Measurements from ENCODE around the gene BHLHE40.
"Not testable (repeated sequence)": the region's sequence is repeated elsewhere in the genome, so short reads cannot be mapped to it uniquely, and the experiment has no call there.

Gene BHLHE40

DNA sequence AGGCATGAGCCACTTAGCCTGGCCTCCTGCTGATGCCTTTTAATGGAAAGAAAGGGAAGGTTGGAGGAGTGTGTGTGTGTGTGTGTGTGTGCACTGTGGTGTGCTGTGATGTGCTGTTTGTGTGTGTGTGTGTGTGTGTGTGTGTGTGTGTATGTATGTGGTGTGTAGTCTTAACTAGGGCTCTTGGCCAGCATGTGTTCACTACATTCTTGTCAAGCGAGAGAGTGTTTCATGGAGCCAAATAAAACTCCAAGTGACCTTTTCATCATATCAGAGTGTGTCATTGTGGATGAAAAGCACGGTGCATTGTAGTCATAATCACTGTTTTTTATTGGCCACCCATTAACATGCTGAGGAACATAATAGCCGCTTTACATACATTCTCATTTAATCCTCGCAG lies 30.8 kb upstream of the BHLHE40 start:
- no peaks in the 10 kb centered on the region for H3K36me3 ChIP-seq (ENCODE audit: insufficient read depth, low read length)
- H3K27me3 ChIP-seq (ENCODE audit: control insufficient read depth in 1 of 2, insufficient read depth in 2 of 2, low read length in 2 of 2), result no peaks in the 10 kb centered on the region
- H3K4me1 ChIP-seq (ENCODE audit: insufficient read depth, low read length), result peaks cover 8% of the 10 kb centered on the region
- H3K27ac ChIP-seq (ENCODE audit: low read depth, low read length), result no peak overlapping the region
- no peak overlapping the region for H3K9ac ChIP-seq (ENCODE audit: low read length)
- H3K9me3 ChIP-seq (ENCODE audit: low read length), result no peaks in the 10 kb centered on the region
- H3K4me3 ChIP-seq (ENCODE audit: low read depth in 1 of 2, low read length in 2 of 2), result no peak overlapping the region

DNA sequence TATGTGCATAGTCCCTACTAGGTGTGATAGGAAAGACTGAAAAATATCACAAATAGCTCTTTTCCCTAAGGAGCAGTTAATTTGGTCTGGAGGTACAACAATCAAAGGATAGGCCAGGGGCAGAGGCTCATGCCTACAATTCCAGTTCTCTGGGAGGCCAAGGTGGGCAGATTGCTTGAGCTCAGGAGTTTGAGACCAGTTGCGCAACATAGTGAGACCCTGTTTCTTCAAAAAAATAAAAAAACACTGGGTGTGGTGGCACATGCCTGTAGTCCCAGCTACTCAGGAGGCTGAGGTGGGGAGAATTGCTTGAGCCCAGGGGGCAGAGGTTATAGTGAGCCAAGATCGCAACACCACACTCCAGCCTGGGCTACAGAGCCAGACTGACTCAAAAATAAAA lies 30.2 kb upstream of the BHLHE40 start:
- H3K36me3 ChIP-seq (ENCODE audit: insufficient read depth, low read length), result no peaks in the 10 kb centered on the region
- no peak overlapping the region for H3K27ac ChIP-seq (ENCODE audit: low read depth, low read length)

DNA sequence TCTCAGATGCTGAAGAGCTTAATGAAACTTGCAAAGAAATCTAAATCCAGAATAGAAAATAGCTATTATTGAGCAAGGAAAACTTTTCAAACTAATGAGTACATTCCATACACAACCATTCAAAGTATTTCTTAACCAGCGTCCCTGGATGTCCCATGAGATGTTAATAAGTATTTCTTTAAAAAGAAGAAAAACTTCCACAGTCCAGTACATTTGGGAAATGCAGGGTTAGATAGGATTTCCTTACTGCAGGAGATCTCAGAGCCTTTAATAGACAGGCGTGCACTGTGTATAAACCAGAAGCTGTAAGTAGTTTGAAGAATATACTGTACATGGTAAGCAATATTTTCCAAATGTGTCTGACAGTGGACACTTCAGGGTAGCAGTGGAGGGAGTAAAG lies 29.6 kb upstream of the BHLHE40 start:
- Histone ChIP-seq H3K9me3 (ENCODE audit: low read length) (no peaks in the 10 kb centered on the region), H3K9ac (ENCODE audit: low read length) (no peak overlapping the region), H3K27ac (ENCODE audit: low read depth, low read length) (no peak overlapping the region), H3K27me3 (ENCODE audit: control insufficient read depth in 1 of 2, insufficient read depth in 2 of 2, low read length in 2 of 2) (no peaks in the 10 kb centered on the region), H3K36me3 (ENCODE audit: insufficient read depth, low read length) (no peaks in the 10 kb centered on the region), H3K4me1 (ENCODE audit: insufficient read depth, low read length) (peaks cover 8% of the 10 kb centered on the region), H3K4me3 (ENCODE audit: low read depth in 1 of 2, low read length in 2 of 2) (no peak overlapping the region)

More for the DNA sequence above, 30.2 kb upstream of the BHLHE40 start:
- no peak overlapping the region for H3K9ac ChIP-seq (ENCODE audit: low read length)
- no peaks in the 10 kb centered on the region for H3K27me3 ChIP-seq (ENCODE audit: control insufficient read depth in 1 of 2, insufficient read depth in 2 of 2, low read length in 2 of 2)
- H3K9me3 ChIP-seq (ENCODE audit: low read length), result no peaks in the 10 kb centered on the region
- H3K4me1 ChIP-seq (ENCODE audit: insufficient read depth, low read length), result peaks cover 8% of the 10 kb centered on the region
- H3K4me3 ChIP-seq (ENCODE audit: low read depth in 1 of 2, low read length in 2 of 2), result no peak overlapping the region

DNA sequence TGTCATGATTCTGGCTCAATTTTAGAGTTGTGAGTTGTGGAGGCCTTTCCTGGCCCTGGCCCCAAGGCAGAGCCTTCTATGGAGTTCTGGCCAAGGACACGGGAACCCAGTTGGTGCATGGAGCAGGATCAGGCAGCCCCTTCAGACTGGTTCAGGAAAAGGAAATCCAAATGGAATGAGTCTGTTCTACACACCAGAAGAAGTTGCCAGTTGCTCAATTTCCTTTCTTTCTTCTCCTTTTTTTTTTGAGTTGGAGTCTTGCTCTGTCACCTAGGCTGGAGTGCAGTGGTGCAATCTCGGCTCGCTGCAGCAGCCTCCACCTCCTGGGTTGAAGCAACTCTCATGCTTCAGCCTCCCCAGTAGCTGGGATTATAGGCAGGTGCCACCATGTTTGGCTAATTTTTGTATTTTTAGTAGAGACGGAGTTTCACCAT lies 28.9 kb upstream of the BHLHE40 start:
- H3K4me3 ChIP-seq (ENCODE audit: low read depth in 1 of 2, low read length in 2 of 2), result no peak overlapping the region
- H3K9ac ChIP-seq (ENCODE audit: low read length), result no peak overlapping the region
- no peaks in the 10 kb centered on the region for H3K27me3 ChIP-seq (ENCODE audit: control insufficient read depth in 1 of 2, insufficient read depth in 2 of 2, low read length in 2 of 2)
- no peaks in the 10 kb centered on the region for H3K9me3 ChIP-seq (ENCODE audit: low read length)
- no peak overlapping the region for H3K27ac ChIP-seq (ENCODE audit: low read depth, low read length)
- H3K36me3 ChIP-seq (ENCODE audit: insufficient read depth, low read length), result no peaks in the 10 kb centered on the region
- peaks cover 8% of the 10 kb centered on the region for H3K4me1 ChIP-seq (ENCODE audit: insufficient read depth, low read length)

DNA sequence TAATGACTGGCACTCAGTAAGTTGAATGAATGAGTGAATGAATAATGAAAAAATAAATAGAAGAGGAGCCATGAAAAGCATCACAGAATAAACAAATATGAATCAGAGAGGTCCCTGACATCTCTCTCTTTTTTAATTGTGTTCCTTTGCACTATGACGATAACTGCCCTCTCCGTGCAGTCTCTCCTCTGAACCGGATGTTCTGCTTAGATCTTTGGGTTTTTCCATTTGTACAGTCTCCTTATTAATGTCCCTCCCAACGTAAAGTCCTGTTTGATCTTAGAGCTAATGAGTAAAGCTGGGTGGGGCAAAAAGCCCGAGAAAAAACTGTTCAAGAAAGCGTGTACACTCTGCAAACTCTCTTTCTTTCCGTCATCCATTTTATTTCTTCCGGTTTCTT lies 28.3 kb upstream of the BHLHE40 start:
- Histone ChIP-seq H3K36me3 (ENCODE audit: insufficient read depth, low read length) (no peaks in the 10 kb centered on the region), H3K4me3 (ENCODE audit: low read depth in 1 of 2, low read length in 2 of 2) (no peak overlapping the region)

DNA sequence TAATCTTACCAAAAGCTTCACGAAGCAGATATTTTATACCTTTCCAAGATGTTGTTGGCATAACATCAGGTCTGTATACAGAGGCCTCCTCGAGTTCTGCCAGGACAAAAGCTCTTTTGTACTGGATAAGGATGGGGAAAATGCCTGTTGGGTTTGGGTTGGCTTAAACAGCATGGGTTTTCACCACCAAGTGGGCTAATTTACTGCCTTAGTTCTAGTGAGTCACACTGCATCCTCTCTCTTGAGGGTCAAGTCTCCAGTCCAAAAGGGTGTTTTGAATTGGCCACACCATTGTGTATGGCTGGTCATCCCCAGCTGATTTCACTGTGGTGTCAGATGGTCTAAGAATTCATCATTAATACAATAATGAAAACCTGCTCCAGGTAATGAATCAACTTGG lies 26.1 kb upstream of the BHLHE40 start:
- H3K4me3 ChIP-seq (ENCODE audit: low read depth in 1 of 2, low read length in 2 of 2), result no peak overlapping the region
- H3K27me3 ChIP-seq (ENCODE audit: control insufficient read depth in 1 of 2, insufficient read depth in 2 of 2, low read length in 2 of 2), result no peaks in the 10 kb centered on the region
- H3K27ac ChIP-seq (ENCODE audit: low read depth, low read length), result no peak overlapping the region
- H3K36me3 ChIP-seq (ENCODE audit: insufficient read depth, low read length), result no peaks in the 10 kb centered on the region
- no peaks in the 10 kb centered on the region for H3K9me3 ChIP-seq (ENCODE audit: low read length)
- no peak overlapping the region for H3K9ac ChIP-seq (ENCODE audit: low read length)
- H3K4me1 ChIP-seq (ENCODE audit: insufficient read depth, low read length), result peaks cover 8% of the 10 kb centered on the region

More for the DNA sequence above, 28.3 kb upstream of the BHLHE40 start:
- H3K27ac ChIP-seq (ENCODE audit: low read depth, low read length), result no peak overlapping the region
- no peaks in the 10 kb centered on the region for H3K9me3 ChIP-seq (ENCODE audit: low read length)
- no peaks in the 10 kb centered on the region for H3K27me3 ChIP-seq (ENCODE audit: control insufficient read depth in 1 of 2, insufficient read depth in 2 of 2, low read length in 2 of 2)
- no peak overlapping the region for H3K9ac ChIP-seq (ENCODE audit: low read length)
- peaks cover 8% of the 10 kb centered on the region for H3K4me1 ChIP-seq (ENCODE audit: insufficient read depth, low read length)

DNA sequence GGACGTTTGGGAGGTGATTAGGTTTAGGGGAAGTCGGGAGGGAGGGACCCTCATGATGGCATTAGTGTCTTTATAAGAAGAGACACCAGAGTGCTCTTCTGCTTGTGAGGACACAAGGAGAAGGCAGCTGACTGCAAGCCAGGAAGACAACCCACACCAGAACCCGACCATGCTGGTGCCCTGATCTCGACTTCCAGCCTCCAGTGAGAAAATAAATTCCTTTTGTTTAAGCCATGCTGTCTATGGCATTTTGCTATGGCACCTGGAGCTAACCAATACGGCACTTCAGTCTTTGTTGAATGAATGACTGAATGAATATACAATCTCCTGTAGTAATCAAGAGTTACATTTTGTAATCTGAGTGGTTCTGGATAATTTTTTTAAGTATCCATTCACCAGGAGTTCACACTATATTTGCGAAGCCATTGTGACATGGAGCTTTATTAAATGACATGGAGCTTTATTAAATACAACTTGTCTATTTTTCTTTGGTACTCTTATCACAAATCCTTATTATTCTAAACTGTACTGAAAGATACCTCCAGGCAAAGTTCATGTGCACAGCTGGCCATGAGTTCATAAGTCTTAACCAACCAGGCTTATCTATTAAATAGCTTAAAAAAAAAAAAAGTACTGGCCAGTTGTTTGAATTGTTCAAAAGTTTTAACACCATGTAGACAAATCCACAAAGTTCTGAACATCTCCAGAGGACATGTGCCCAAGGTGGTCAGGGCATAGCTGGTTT lies 24.8 kb upstream of the BHLHE40 start:
- no peak overlapping the region for H3K4me3 ChIP-seq (ENCODE audit: low read depth in 1 of 2, low read length in 2 of 2)
- H3K27me3 ChIP-seq (ENCODE audit: control insufficient read depth in 1 of 2, insufficient read depth in 2 of 2, low read length in 2 of 2), result no peaks in the 10 kb centered on the region
- H3K27ac ChIP-seq (ENCODE audit: low read depth, low read length), result no peak overlapping the region
- no peak overlapping the region for H3K9ac ChIP-seq (ENCODE audit: low read length)
- H3K4me1 ChIP-seq (ENCODE audit: insufficient read depth, low read length), result peaks cover 8% of the 10 kb centered on the region
- no peaks in the 10 kb centered on the region for H3K36me3 ChIP-seq (ENCODE audit: insufficient read depth, low read length)
- no peaks in the 10 kb centered on the region for H3K9me3 ChIP-seq (ENCODE audit: low read length)

DNA sequence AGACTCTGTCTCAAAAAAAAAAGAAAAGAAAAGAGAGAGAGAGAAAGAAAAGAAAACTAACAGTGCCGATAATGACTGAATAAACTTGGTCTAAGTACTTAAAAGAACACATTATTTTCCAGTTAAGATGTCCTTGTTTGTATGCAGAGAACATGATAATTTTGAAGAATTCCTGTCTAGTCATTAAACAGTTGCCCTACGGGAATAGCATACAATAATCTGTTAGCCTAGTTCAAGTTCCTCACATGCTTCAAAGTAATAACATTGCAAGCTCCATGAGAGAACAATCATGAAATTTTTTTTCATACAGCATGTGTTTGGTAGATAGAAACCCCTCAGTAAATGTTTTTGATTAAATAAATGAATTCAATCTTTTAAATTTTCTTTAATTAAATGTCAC lies 23.1 kb upstream of the BHLHE40 start:
- no peaks in the 10 kb centered on the region for H3K9me3 ChIP-seq (ENCODE audit: low read length)
- no peaks in the 10 kb centered on the region for H3K27me3 ChIP-seq (ENCODE audit: control insufficient read depth in 1 of 2, insufficient read depth in 2 of 2, low read length in 2 of 2)
- peaks cover 8% of the 10 kb centered on the region for H3K4me1 ChIP-seq (ENCODE audit: insufficient read depth, low read length)
- no peak overlapping the region for H3K9ac ChIP-seq (ENCODE audit: low read length)
- no peak overlapping the region for H3K4me3 ChIP-seq (ENCODE audit: low read depth in 1 of 2, low read length in 2 of 2)
- H3K36me3 ChIP-seq (ENCODE audit: insufficient read depth, low read length), result no peaks in the 10 kb centered on the region
- H3K27ac ChIP-seq (ENCODE audit: low read depth, low read length), result no peak overlapping the region

DNA sequence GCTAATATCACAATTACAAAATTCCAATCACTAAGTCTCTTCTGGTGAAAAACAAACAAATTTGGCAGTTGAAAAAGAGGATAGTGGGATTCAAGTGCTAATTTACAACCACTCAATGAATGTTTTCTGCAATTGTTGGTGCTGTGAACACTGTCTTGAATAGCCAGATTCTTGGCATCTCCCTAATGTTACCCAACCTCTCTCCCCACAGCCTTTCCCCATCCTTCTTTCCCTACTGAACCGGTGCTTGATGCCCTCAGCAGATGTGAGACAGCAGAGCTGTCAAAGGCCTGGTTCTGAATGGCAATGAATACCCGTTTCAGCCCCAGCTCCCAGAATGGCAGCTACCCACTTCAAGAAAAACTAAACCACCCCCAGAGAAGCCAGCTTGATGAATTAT lies 22.5 kb upstream of the BHLHE40 start:
- no peaks in the 10 kb centered on the region for H3K27me3 ChIP-seq (ENCODE audit: control insufficient read depth in 1 of 2, insufficient read depth in 2 of 2, low read length in 2 of 2)
- no peaks in the 10 kb centered on the region for H3K36me3 ChIP-seq (ENCODE audit: insufficient read depth, low read length)
- H3K4me1 ChIP-seq (ENCODE audit: insufficient read depth, low read length), result peaks cover 8% of the 10 kb centered on the region
- no peak overlapping the region for H3K27ac ChIP-seq (ENCODE audit: low read depth, low read length)
- H3K9me3 ChIP-seq (ENCODE audit: low read length), result no peaks in the 10 kb centered on the region
- H3K4me3 ChIP-seq (ENCODE audit: low read depth in 1 of 2, low read length in 2 of 2), result no peak overlapping the region
- no peak overlapping the region for H3K9ac ChIP-seq (ENCODE audit: low read length)

DNA sequence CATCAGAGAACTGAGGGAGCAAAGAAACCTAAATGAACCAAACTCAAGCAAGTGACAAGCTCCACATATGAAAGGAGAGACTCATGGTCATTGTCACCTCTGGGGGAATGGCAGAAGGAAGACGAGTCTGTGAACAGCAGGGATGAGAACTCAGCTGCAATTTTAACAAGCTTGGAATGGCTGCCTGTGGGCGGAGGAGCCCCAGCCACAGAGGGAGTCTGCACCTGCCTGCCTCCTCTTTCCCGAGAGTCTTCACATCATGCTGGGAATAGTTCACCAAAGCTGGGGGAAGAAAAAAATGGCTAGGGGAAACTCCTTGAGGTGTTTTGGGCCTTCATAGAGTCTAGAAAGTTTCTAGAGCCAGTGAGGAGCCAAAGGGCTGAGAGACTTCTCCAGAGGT lies 21.3 kb upstream of the BHLHE40 start:
- H3K27ac ChIP-seq (ENCODE audit: low read depth, low read length), result no peak overlapping the region
- no peaks in the 10 kb centered on the region for H3K27me3 ChIP-seq (ENCODE audit: control insufficient read depth in 1 of 2, insufficient read depth in 2 of 2, low read length in 2 of 2)
- no peaks in the 10 kb centered on the region for H3K36me3 ChIP-seq (ENCODE audit: insufficient read depth, low read length)
- H3K9me3 ChIP-seq (ENCODE audit: low read length), result no peaks in the 10 kb centered on the region
- peaks cover 4% of the 10 kb centered on the region for H3K4me1 ChIP-seq (ENCODE audit: insufficient read depth, low read length)
- no peak overlapping the region for H3K9ac ChIP-seq (ENCODE audit: low read length)
- H3K4me3 ChIP-seq (ENCODE audit: low read depth in 1 of 2, low read length in 2 of 2), result no peak overlapping the region

DNA sequence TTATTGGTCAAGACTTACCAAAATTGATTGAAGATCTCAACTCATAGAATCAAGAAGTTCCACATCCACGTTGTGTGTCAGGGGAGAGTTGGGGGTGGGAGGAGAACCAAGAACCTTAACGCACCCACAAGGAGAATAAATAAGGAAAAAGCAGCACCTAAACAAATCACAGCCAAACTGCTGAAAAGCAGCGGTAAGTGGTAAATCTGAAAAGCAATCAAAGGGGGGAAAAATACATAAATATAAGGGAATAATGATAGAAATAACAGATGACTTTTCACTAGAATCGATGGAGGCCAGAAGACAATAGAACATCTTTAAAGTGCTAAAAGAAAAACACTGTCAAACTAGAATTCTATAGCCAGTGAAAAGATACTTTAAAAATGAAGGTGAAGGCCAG lies 20.1 kb upstream of the BHLHE40 start:
- no peak overlapping the region for H3K9ac ChIP-seq (ENCODE audit: low read length)
- no peaks in the 10 kb centered on the region for H3K36me3 ChIP-seq (ENCODE audit: insufficient read depth, low read length)
- no peaks in the 10 kb centered on the region for H3K27me3 ChIP-seq (ENCODE audit: control insufficient read depth in 1 of 2, insufficient read depth in 2 of 2, low read length in 2 of 2)

DNA sequence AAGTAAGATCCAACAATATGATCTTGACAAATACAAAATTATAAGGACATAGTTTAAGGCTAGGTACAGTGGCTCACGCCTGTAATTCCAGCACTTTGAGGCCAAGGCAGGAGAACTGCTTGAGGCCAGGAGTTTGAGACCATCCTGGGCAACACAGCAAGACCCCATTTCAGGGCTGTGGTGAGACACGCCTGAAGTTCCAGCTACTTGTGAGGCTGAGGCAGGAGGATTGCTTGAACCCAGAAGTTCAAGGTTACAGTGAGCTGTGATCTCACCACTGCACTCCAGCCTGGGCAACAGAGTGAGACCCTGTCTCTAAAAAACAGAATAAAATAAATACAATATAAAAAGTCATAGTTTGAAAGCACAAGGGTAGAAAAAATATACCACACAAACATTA lies 17.4 kb upstream of the BHLHE40 start:
- H3K36me3 ChIP-seq (ENCODE audit: insufficient read depth, low read length); H3K27me3 ChIP-seq (ENCODE audit: control insufficient read depth in 1 of 2, insufficient read depth in 2 of 2, low read length in 2 of 2); H3K4me3 ChIP-seq (ENCODE audit: low read depth in 1 of 2, low read length in 2 of 2); H3K4me1 ChIP-seq (ENCODE audit: insufficient read depth, low read length); H3K27ac ChIP-seq (ENCODE audit: low read depth, low read length); H3K9ac ChIP-seq (ENCODE audit: low read length); H3K9me3 ChIP-seq (ENCODE audit: low read length): not testable (repeated sequence)

More for the DNA sequence above, 20.1 kb upstream of the BHLHE40 start:
- Histone ChIP-seq H3K4me3 (ENCODE audit: low read depth in 1 of 2, low read length in 2 of 2) (no peak overlapping the region), H3K27ac (ENCODE audit: low read depth, low read length) (no peak overlapping the region), H3K9me3 (ENCODE audit: low read length) (no peaks in the 10 kb centered on the region), H3K4me1 (ENCODE audit: insufficient read depth, low read length) (no peaks in the 10 kb centered on the region)
